HL-60/S4 (cell line): ENCODE data around the gene PDZD8.
"Not testable (repeated sequence)": the region's sequence is repeated elsewhere in the genome, so short reads cannot be mapped to it uniquely, and the experiment has no call there.

Source experiments
- in situ Hi-C: fragments of 300-500 bp; cut with MboI; formaldehyde crosslinking; loops from 2 replicates; pipeline ENCODE4 v1.14.3; 2022; ENCODE audit warnings: low sequenced_read_pairs

Gene PDZD8

GRCh38 chr10:117352724-117353123, 22.5 kb downstream of the PDZD8 start:
- in situ Hi-C loops = no loop called here

DNA sequence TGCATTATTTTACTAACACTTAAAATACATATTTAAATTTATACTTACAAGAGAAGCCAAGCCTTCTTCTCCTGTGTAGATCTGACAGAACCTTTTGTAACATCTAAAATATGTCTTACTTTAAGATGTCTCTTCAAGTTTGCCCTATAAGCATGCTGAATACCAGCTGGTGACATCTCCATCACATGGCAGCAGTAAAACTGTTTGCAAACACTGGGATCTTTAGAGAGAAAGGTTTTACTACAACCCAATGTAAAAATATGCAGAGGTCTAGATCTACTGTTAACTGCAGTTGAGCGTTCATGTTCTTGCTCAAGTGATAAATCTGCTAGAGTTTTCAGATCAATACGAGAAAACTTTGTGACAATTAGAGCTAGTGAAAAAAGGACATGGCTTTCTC, 23.2 kb downstream of the PDZD8 start:
- in situ Hi-C loops = no loop called here

DNA sequence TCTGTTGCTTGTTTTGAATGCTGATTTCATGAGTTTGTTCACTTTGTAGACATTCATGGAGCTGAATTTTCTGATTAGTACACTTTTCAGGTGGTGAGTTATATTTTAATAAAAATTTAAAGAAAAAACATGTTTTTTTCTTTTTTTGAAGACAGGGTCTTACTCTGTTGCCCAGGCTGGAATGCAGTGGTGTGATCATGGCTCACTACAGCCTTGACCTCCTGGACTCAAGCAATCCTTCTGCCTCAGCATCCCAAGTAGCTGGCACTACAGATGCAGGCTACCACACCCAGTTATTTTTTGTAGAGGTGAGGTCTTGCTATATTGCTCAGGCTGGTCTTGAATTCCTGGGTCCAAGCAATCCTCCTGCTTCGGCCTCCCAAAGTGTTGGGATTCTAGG, 23.7 kb downstream of the PDZD8 start:
- in situ Hi-C loops = no loop called here

- in situ Hi-C loops = no loop called here
These were observed 24.3 kb downstream of the PDZD8 start for GRCh38 chr10:117350909-117351308.

DNA sequence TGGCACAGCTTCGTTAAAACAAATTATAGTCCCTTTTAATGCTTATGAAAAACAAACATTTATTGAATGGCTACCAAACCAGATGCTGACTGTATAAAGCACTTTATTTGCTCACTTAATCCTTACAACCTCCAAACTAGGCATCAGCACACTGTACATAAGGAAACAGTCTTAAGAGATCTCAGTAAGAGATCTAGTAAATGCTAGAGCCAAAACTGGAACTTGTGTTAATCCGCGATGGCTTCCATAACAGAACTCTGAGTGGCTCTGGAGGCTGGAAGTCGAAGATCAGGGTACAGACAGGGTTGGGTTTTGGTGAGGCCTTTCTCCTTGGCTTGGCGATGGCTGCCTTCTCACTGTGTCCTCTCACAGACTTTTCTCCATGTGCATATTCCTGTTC, 27.0 kb downstream of the PDZD8 start:
- in situ Hi-C loops = no loop called here

GRCh38 chr10:117346574-117346973, 28.7 kb downstream of the PDZD8 start:
- in situ Hi-C loops = no loop called here

GRCh38 chr10:117345143-117345542, 30.1 kb downstream of the PDZD8 start:
- in situ Hi-C loops = no loop called here

DNA sequence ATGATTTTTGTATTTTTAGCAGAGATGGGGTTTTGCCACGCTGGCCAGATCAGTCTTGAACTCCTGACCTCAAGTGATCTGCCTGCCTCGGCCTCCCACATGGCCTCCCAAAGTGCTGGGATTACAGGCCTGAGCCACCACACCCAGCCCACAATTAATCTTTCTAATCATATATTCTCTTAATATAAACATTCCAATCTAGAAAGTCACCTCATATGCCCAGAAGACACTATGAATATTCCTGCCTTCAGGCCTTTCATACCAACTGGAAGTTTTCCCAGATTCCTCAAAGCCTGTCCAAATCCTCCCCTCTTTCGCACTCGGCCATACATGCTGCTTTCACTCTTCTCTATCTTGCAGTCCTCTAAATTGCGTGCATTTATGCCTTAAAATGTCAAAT, 32.6 kb downstream of the PDZD8 start:
- in situ Hi-C loops = no loop called here

GRCh38 chr10:117341061-117341460, 34.2 kb downstream of the PDZD8 start:
- in situ Hi-C loops = no loop called here

GRCh38 chr10:117339979-117340378, 35.3 kb downstream of the PDZD8 start:
- in situ Hi-C loops = no loop called here

- in situ Hi-C loops = no loop called here
These were observed 35.7 kb downstream of the PDZD8 start for GRCh38 chr10:117339578-117339977.

DNA sequence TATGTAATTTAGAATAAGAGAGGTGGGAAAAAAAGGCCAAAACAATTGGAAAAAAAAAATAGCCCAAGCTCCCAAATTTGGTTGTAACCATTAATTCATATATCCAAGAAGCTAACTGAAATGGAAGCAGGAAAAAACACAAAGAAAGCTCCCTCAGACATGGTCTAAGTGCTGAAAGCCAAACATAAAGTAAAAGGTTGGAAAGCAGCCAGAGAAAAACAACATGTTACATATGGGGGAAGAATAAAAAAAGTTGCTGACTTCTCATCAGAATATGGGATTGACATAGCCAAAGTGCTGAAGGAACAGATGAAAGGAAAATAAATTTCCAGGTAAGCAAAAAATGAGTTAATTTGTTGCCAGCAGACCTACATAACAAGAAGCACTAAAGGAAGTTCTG, 40.3 kb downstream of the PDZD8 start:
- in situ Hi-C loops = no loop called here

DNA sequence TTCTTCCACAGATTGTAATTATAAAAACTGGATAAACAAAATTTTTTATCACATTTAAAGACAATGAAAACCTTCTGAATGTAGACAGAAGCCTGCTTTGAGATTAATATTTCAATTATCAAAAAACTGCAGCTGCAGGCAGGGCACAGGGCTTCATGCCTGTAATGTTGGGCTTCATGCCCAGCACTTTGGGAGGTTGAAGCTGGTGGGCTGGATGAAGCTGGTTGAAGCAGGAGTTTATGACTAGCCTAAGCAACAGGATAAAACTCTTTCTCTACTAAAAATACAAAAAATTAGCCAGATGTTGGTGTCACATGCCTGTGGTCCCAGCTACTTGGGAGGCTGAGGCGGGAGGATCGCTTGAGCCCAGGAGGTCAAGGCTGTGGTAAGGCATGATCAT, 41.2 kb downstream of the PDZD8 start:
- in situ Hi-C loops = no loop called here

DNA sequence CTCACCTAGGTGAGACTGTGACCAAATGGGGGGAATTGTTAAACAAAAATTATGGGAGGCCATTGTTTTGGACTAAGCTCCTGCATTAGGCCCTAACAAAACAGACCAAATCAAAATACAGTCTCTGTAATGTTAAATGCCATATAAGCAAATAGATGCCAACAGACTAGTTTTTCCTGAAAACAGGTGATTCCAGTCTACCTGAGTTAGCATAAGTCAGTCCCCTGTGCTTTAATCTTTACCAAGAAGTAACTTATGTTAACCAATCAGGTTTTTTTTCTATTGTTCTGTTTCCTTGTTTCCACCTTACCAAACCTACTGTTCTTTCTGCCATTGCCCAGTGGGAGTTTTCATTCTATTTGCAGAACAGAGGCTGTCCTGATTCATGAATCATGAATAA, 48.0 kb downstream of the PDZD8 start:
- in situ Hi-C loops = no loop called here

DNA sequence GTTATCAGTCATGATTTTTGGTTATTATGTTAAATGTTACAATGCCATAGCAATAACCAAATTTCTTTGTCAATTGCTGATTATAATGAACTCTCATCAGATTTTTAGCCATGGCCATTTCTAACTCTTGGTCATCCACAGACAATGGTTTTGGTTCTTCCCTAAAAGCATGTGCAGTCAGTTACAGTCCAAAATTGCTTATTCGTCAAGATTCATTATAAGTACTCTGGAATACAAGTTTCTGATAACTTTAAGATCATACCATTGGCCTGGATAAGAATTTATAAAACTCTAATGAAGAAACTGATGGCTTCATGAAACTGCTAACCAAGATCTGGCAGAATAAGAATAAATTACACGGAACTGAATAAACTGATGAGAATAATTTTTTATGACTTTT, 50.9 kb downstream of the PDZD8 start:
- in situ Hi-C loops = no loop called here

DNA sequence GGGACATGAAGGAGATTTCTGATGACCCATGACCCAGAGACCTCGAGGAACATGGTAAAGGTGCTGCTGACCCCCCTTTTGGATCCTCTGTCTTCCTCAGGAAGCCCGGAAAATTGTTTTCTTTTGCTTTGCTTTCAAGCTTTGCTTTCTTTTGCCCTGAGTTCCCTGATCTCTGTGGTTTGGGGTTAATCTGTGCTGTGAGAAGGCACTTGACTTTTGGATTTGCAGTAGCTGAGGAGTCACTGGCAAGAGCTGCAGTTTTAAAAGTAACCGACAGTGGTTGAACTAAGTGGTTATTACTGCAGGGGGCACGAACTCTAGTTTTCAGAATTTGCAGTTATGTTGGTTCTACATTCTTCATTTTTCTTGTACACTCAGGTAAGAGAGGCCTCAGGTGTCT, 53.0 kb downstream of the PDZD8 start:
- in situ Hi-C loops = no loop called here

GRCh38 chr10:117320050-117320665, 55.1 kb downstream of the PDZD8 start:
- in situ Hi-C loops = no loop called here

GRCh38 chr10:117318909-117319308, 56.3 kb downstream of the PDZD8 start:
- in situ Hi-C loops = no loop called here

- in situ Hi-C loops = no loop called here
These were observed 58.5 kb downstream of the PDZD8 start for GRCh38 chr10:117316701-117317100.

DNA sequence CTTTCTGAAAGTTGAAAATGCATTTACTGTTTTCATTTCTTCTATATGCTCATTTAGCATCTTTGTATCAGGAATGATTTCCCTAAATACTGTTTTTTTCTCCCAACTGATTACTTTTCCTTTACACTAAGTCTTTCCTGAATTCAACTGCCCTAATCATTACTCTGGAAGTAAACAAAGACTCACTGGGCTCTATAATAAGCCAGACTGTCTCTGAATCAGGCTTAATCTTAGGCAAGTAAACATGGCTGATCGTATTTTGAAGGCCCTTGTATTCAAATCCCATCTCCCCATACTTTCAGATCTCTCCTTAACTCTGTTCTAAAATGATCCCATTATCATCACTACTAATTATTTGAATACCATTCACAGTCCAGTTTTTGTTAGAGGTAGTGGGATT, 61.6 kb downstream of the PDZD8 start:
- in situ Hi-C loops = no loop called here

GRCh38 chr10:117312430-117312829, 62.8 kb downstream of the PDZD8 start:
- in situ Hi-C loops = no loop called here

- in situ Hi-C loops = no loop called here
These were observed 64.0 kb downstream of the PDZD8 start for GRCh38 chr10:117311261-117311660.

DNA sequence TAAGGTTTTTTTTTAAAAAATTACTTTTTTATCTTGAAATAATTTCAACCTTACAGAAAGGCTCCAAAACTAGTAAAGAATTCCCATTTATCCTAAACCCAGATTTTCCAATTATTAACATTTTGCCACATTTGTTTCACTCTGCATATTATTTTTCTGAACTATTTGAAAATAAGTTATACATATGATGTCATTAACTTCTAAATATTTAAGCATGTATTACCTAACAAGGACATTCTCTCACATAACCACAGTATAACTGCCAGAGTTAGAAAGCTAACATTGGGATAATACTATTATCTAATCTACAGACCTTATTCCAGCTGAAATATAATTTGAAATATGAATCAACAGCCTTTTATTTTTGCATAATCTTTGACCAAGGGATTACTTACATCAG, 68.6 kb downstream of the PDZD8 start:
- in situ Hi-C loops = no loop called here

- in situ Hi-C loops = not testable (repeated sequence)
These were observed 71.8 kb downstream of the PDZD8 start for GRCh38 chr10:117303451-117303850.
